SH-SY5Y (cell line): ENCODE results near the gene NOCT.

ENCODE experiments used
- GATA2 ChIP-seq: IDR thresholded peaks from 2 replicates; pipeline ENCODE4 v1.6.1; 2011; ENCODE audit warnings: mild to moderate bottlenecking, low read depth, low read length
- GATA3 ChIP-seq: IDR thresholded peaks from 2 replicates; pipeline ENCODE4 v1.6.1; 2011; ENCODE audit warnings: low read depth, mild to moderate bottlenecking, low read length, moderate library complexity

DNA sequence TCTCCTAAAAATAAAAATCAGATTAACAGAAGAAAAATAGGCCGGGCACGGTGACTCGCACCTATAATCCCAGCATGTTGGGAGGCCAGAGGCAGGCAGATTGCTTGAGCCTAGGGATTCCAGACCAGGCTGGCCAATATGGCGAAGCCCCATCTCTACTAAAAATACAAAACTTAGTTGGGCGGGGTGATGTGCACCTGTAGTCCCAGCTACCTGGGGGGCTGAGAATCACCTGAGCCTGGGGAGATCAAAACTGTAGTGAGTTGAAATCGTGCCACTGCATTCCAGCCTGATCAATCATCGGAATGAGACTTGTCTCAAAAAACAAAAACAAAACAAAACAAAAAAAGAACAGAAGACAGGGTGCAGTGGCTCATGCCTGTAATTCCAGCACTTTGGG is 32.8 kb upstream of the NOCT start:
- TF ChIP-seq GATA2 (no peak), GATA3 (no peak)
